RWPE2 (cell line): ENCODE measurements around the gene SIRPA.

Experiments
- ATAC-seq: fragments of 200-7000 bp; cut with Tn5 transposase; 3 replicates; pipeline ENCODE4 v1.9.1; 2021; ENCODE audit warnings: low read depth
- DNase-seq: peaks from one replicate; pipeline ENCODE4 v3.0.0-alpha.2; 2020; ENCODE audit warnings: low spot score
- H3K27ac ChIP-seq: fragments of 450-650 bp; 2 replicates; pipeline ENCODE4 v1.5.1; 2017; ENCODE audit warnings: mild to moderate bottlenecking; ENCODE audit not compliant: poor library complexity, severe bottlenecking
- H3K27me3 ChIP-seq: fragments of 250-450 bp; sonication (Bioruptor Pico); 2 replicates; pipeline ENCODE4 v1.5.1; 2021; ENCODE audit warnings: mild to moderate bottlenecking, moderate library complexity; ENCODE audit not compliant: insufficient read depth, poor library complexity, severe bottlenecking
- H3K36me3 ChIP-seq: fragments of 250-450 bp; sonication (Bioruptor Pico); 2 replicates; pipeline ENCODE4 v1.5.1; 2020; ENCODE audit warnings: low read depth, mild to moderate bottlenecking, moderate library complexity
- H3K4me1 ChIP-seq: fragments of 250-450 bp; sonication (Bioruptor Pico); 2 replicates; pipeline ENCODE4 v1.5.1; 2021; ENCODE audit warnings: mild to moderate bottlenecking, moderate library complexity; ENCODE audit not compliant: insufficient read depth, poor library complexity, severe bottlenecking
- H3K4me3 ChIP-seq: fragments of 250-450 bp; sonication (Bioruptor Pico); 2 replicates; pipeline ENCODE4 v1.5.1; 2021; ENCODE audit warnings: mild to moderate bottlenecking, moderate library complexity; ENCODE audit not compliant: severe bottlenecking
- H3K9me3 ChIP-seq: fragments of 250-450 bp; sonication (Bioruptor Pico); 2 replicates; pipeline ENCODE4 v1.5.1; 2021; ENCODE audit warnings: mild to moderate bottlenecking, moderate library complexity; ENCODE audit not compliant: severe bottlenecking
- TF ChIP-seq, protein P1 (sequence below): fragments of 450-650 bp; IDR thresholded peaks from one replicate; pipeline ENCODE4 v1.5.1; 2017; ENCODE audit warnings: mild to moderate bottlenecking, moderate library complexity; ENCODE audit not compliant: poor library complexity, severe bottlenecking

Gene SIRPA

DNA sequence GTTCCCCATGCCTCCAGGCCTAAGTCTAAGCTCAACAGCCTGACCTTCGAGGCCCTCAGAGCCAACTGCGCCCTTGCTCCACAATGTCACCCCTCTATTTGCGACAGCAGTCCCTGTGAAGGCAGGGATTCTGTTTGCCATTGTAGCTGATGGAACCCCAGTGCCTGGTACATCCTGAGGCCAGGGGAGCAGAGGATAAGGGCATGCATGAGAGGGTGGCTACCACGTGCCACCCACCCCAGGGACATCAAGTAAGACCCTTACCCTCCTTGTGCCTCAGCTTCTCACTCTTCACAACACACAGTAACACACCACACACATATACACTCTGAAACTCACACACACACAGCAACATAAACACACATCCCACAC, 20.0 kb upstream of the SIRPA start:
- TF ChIP-seq, protein P1, sequence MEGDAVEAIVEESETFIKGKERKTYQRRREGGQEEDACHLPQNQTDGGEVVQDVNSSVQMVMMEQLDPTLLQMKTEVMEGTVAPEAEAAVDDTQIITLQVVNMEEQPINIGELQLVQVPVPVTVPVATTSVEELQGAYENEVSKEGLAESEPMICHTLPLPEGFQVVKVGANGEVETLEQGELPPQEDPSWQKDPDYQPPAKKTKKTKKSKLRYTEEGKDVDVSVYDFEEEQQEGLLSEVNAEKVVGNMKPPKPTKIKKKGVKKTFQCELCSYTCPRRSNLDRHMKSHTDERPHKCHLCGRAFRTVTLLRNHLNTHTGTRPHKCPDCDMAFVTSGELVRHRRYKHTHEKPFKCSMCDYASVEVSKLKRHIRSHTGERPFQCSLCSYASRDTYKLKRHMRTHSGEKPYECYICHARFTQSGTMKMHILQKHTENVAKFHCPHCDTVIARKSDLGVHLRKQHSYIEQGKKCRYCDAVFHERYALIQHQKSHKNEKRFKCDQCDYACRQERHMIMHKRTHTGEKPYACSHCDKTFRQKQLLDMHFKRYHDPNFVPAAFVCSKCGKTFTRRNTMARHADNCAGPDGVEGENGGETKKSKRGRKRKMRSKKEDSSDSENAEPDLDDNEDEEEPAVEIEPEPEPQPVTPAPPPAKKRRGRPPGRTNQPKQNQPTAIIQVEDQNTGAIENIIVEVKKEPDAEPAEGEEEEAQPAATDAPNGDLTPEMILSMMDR, result no peak
- ATAC-seq, result no peak
- Histone ChIP-seq H3K27me3 (no peaks in the 10 kb centered on the region), H3K4me3 (no peak overlapping the region), H3K9me3 (no peaks in the 10 kb centered on the region), H3K27ac (no peak overlapping the region), H3K4me1 (no peaks in the 10 kb centered on the region), H3K36me3 (no peaks in the 10 kb centered on the region)
- DNase-seq, result no peak

DNA sequence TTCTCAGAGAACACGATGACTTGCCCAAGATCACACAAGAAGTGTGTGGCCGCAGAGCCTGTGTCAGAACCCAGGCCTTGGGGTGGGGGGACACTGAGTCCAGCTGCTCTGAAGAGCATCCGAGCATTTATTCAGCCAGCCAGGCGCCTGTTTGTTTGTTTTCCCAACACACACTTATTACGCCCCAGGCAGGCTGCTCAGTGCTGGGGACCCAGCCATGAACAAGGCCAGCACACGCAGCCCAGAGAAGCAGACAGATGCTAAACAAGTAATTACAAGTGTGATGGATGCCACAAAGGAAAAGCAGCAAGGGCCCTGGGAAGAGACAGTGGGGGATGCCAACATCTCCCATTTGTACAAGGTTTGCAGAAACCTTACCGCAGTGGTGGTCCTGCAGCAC, 19.4 kb upstream of the SIRPA start:
- H3K27ac ChIP-seq, result no peak overlapping the region
- DNase-seq, result no peak
- ATAC-seq, result 0 out of 3 replicates have a peak, but pooled peaks have one; percentile 10

DNA sequence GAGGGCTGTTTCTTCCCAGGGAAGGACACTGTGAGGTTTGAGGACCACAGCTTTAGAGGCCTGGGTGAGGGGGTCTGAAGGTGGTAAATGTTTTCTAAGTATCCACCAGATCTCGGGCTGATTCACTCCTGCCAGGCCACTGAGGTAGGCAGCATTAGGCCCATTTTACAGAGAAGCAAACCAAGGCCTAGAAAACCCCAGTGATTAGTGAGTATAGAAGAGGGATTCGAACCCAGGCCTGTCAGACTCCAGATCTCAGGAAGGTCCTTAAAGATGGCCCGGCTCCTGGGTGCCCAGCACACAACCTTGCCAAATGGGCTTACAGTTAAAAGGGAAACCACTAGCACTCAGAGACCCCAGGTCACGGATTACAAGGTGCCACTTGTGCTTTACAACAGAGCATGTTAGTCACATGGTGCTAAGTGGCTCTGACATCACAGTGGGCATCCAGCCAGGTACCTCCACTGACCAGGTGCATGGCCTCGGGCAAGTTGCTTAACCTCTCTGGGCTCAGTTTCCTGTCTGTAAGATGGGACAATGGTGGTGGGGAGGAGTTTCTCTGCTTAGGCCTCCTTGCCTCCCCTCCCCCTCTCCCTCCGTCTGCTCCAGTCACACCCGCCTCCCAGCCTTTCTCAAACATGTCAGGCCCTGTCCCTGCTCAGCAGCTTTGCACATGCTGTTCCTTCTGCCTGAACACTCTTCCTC, 18.8 kb upstream of the SIRPA start:
- Histone ChIP-seq H3K36me3 (no peaks in the 10 kb centered on the region), H3K4me3 (no peak overlapping the region), H3K27me3 (no peaks in the 10 kb centered on the region), H3K4me1 (no peaks in the 10 kb centered on the region), H3K27ac (no peak overlapping the region), H3K9me3 (no peaks in the 10 kb centered on the region)
- ATAC-seq (peak; percentile 21; the same call in 1 of the 3 replicates), DNase-seq (no peak)
- TF ChIP-seq, protein P1, result no peak

More for the DNA sequence above, 19.4 kb upstream of the SIRPA start:
- no peaks in the 10 kb centered on the region for H3K9me3 ChIP-seq
- H3K27me3 ChIP-seq, result no peaks in the 10 kb centered on the region
- no peaks in the 10 kb centered on the region for H3K36me3 ChIP-seq
- TF ChIP-seq, protein P1, result no peak
- H3K4me1 ChIP-seq, result no peaks in the 10 kb centered on the region
- no peak overlapping the region for H3K4me3 ChIP-seq

DNA sequence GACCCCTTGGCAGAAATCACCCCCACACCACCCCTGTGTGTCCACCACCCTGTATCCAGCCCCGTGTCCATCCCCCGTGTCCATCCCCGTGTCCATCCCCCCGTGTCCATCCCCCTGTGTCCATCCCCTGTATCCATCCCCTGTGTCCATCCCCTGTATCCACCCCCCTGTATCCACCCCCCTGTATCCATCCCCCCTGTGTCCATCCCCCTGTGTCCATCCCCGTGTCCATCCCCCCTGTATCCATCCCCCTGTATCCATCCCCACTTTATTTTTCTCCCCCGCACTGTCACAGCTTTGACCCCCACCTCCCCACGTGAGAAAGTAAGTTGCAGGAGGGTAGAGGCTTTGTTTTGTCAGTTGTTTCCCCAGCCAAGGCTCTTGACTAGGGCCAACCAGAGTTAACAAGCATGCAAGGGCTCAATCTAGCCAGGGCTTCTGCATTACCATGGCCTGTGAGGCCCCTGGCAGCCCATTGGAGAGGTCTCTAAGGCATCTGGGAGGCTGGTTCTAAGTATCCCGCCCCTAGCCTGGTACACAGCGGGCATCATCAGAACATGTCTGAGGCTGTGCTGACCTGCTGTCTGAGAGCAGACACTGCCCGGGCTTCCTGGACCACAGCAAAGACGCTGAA, 18.1 kb upstream of the SIRPA start:
- TF ChIP-seq, protein P1, result no peak
- Histone ChIP-seq H3K36me3 (no peaks in the 10 kb centered on the region), H3K4me1 (no peaks in the 10 kb centered on the region), H3K9me3 (no peaks in the 10 kb centered on the region), H3K27ac (no peak overlapping the region), H3K4me3 (no peak overlapping the region), H3K27me3 (no peaks in the 10 kb centered on the region)
- ATAC-seq, result peak; percentile 12; the same call in 1 of the 3 replicates
- no peak for DNase-seq
